Middle frontal gyrus (tissue), 1 donor: Measurements from ENCODE around the gene OGFOD1.
"Not testable (repeated sequence)": the region's sequence is repeated elsewhere in the genome, so short reads cannot be mapped to it uniquely, and the experiment has no call there.

Experiments used
- DNase-seq: peaks from one replicate; pipeline ENCODE4 v3.0.0-alpha.2; 2015; ENCODE audit warnings: low spot score; ENCODE audit errors: extremely low spot score

Gene OGFOD1

DNA sequence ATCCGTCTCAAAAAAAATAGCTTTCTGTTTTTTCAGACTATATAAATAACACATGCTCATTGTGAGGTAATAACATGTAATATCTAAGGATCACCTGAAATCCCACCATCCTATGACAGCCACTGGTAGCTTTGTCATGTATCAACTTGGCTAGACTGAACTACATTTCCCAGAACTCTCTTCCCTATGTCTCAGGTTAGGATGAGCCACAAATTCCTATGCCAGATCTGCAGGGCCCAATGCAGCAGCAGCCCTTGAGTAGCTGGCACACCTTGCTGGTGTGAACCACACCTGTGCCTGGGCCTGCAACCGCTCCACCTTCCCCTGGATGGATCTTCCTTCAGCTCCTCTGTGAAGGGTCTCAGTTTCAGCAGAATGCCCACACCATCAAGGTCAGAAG is 28.1 kb downstream of the OGFOD1 start:
- no peak for DNase-seq

DNA sequence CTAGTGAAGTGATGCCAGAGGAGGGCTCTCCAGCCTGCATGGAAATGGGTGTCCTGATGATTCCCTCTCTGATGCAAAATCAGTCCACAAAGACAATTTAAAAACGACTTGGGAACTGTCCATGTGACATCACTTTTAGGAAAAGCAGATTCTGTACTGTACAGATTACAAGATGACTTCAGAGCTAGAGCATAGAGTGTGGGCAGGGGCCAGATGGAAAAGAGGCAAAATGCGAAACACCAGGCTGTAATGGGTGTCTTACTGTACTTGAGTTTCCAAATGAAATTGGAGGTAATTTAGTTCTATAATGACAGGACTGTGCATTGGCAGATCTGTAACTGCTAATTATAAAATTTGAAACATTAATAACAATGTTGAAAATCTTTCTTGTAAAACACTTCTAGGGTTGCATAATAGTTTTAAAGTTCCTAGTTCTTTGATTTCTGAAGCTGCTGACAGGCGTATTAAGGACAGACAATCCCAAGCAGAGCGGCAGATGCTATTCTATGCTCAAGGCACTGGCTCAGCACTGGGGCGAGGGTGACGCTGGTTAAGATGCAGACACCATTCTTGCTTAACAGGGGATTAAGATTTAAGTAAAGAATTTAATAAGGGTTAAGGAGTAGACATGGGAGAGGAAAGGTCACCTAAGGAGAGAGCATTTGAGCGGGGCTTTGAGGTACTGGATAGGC is 29.6 kb downstream of the OGFOD1 start:
- DNase-seq = peak; percentile 19

DNA sequence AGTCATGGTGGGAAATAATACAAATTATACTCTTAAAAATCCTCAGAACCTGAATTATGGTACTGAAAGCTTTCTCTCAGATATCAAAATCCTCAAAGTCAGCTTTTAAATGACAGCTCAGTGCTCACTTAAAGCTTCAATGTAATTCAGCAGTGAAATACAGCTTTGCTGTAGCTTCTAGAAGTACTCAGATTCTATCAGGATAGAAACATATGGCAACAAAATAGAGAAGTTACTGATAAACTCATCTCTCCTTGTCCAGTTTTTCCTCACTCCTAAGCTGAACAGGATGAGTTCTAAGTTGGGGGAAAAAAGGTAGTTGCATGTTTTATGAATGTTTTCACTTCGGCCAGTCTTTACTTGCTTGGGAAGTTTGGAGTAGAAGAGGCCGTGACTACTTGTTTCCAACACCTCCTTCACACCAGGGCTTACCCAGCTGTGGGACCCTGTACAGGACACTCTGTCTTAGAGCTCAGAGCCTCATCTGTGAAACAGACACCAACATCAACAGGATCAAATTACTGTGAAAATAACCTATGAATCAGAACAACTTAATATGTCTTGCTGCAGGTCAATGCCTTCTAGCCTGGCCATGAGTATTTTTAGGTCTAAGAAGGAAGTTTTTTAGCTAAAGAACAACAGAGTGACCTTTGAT is 30.2 kb downstream of the OGFOD1 start:
- DNase-seq = no peak

DNA sequence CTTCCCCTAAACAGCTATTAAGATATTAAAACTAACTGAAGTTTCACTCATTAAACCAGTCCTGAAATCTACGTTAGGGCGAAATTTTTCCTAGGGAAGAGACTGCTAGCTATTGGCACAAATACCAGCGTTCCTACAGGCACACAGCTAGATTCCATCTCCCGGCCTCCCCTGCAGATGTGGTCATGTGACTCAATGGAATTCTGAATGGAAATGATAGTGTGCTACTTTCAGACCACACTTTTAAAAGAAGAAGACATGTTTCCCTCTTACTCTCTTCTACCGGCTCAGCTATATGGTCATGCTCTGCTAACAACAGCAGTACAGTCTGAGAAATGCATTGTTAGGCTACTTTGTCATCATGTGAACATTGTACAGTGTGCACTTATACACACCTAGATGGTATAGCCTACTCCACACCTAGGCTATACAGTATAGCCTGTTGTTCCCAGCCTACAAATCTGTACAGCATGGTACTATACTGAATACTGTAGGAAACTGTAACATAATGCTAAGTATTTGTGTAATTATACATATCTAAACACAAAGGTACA is 31.4 kb downstream of the OGFOD1 start:
- DNase-seq = no peak

DNA sequence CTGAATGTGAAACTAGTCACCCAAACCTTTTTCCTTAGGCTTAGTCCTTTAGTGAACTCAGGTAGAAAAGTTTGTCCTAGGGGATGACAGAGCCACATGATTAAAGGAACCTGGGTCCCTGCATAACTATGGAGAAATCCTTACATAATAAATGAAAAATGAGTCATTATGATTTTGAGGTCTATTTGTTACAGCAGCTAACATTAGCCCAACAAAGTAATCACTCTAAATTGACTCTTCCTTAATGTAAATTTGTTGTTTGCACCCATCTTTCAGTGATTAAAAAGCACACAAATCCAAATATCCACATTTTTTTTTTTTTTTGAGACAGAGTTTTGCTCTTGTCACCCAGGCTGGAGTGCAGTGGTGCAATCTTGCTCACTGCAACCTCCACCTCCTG is 32.0 kb downstream of the OGFOD1 start:
- DNase-seq = no peak

DNA sequence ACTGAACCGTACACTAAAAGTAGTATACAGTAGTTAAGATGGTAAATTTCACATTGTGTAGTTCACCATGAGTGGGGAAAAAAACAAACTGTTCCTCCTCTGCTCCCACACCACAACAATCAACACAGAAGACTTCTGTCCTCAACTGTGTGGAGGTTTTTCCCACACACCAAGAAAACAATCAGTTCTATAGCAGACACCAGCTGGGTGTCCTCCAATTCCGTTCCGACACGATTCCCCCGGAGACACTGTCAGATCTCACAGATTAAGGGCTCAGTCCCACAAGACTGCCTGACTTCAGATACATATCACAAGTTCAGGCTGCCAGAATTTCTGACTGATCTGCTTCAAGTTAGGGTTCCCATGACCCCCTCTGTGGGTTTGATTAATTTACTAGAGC is 36.7 kb downstream of the OGFOD1 start:
- DNase-seq = peak; percentile 24

DNA sequence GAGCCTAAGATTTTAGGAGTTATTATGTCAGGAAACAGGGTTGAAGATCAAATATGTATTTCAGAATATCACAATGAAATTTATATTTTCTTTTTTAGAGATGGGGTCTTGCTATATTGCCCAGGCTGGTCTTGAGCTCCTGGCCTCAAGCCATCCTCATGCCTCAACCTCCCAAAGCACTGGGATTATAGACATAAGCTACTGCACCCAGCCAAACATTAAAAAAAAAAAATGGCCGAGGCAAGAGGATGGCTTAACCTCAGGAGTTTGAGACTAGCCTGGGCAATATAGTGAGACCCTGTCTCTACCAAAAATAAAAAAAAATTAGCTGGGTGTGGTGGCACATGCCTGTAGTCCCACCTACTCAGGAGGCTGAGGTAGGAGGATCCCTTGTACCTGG is 37.5 kb downstream of the OGFOD1 start:
- DNase-seq = not testable (repeated sequence)

DNA sequence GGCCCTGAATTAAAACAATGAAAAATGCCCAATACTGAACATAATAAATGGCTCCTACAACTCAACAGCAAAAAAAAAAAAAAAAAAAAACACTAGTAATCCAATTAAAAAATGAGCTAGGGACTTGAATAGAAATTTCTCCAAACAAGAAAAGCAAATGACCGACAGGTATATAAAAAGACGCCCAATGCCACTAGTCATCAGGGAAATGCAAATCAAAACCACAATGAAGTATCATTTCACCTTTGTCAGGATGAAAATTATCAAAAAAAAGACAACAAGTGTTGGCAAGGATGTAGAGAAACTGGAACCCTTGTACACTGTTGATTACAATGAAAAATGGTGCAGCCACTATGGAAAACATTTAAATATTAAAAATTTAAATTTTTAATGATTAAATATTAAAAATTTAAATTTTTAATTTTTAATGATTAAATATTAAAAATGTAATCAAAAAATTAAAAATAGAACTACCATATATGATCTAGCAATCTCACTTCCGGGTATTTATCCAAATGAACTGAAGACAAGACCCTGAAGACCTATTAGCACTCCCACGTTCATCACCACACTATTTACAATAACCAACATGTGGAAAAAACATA is 40.4 kb downstream of the OGFOD1 start:
- DNase-seq = no peak

DNA sequence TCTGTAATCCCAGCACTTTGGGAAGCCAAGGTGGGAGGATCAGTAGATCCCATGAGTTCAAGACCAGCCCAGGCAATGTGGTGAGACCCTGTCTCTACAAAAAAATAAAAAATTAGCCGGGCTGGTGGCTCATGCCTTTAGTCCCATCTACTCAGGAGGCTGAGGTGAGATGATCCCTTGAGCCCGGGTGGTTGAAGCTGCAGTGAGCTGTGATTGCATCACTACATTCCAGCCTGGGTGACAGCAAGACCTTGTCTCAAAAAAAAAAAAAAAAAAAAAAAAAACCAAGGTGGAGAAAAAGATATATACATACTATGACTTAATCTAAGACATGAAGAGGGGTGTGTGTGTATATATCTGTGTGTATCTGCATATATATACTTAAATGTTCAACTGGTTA is 41.8 kb downstream of the OGFOD1 start:
- DNase-seq = no peak

DNA sequence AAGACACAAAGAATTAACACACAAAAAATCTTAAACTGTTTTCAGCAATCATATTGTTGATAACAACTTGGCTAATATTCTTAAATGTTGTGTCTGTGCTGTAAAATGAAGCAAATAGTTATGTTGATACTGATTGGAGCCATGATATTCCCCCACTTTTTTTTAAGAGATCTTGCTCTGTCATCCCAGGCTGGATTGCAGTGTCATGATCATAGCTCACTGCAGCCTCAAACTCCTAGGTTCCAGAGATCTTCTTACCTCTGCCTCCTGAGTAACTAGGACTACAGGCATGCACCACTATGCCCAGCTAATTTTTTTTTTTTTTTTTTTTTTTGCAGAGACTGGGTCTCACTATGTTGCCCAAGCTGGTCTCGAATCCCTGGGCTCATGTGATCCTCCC is 42.5 kb downstream of the OGFOD1 start:
- no peak for DNase-seq

DNA sequence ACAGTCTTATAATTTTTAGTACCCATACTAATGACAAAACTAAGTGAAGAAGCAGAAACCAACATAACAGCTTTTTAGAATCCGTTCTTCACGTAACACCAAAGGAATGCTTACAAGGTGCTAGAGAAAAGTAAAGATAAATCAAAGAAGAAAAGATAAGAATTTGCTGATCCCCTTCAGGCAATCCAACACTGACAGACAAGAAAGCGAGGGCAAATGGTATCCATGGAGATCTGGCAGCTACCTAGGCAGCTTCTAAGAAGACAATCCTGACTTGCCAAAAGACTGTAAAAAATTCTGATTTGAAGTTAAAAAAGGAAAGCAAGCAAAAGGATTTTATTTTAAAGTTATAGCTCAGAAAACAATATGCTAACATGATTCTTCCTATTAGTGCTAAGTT is 53.8 kb downstream of the OGFOD1 start:
- no peak for DNase-seq

DNA sequence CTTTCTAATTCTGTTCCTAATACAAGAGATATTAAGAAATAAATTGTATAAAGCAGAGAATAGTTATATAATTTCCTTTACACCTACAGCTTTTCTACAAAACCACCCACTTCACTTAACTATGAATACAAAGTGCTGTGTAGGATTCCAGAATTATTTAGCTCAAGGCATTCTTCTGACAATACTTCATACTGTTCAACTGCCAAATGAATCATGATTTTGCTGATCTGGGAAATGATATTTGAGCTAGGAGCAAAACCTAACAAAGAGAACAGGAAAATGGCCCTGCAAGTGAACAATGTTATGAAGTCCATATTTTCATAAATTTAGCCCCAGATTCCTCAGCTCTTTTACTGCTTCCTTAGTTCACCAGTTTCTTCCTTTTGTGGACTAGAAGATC is 55.6 kb downstream of the OGFOD1 start:
- DNase-seq = no peak

DNA sequence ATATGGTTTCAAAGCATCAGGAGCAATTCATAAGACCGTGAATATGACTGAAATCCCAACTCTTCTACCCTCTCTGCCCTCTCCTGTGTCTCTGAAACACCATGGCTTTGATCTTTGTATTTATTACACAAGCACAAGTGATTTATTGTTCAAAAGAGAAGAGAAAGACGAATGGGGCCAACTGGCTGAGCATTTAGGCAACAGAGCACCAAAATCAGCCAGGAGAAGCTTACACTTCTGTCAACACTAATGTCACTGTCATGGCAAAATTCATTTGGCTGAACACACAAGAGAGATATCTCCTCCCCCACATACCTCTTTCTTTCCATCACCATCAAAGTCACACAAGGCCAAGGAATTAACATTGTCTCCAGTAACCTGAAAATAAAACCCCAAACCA is 59.2 kb downstream of the OGFOD1 start:
- no peak for DNase-seq

DNA sequence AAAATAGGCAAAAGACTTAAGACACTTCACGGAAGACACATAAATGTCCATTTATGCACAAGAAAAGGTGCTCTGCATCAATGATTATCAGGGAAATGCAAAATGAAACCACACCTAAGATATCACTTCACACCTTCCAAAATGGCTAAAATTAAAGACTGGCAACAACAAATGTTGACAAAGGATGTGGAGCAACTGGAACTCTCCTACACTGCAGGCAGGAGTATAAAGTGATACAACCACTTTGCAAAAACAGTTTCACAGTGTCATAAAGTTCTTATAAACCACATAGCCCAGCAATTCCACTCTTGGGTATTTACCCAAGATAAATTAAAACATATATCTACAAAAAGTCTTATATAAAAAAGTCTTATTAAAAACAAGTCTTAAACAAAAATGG is 60.7 kb downstream of the OGFOD1 start:
- DNase-seq = no peak

DNA sequence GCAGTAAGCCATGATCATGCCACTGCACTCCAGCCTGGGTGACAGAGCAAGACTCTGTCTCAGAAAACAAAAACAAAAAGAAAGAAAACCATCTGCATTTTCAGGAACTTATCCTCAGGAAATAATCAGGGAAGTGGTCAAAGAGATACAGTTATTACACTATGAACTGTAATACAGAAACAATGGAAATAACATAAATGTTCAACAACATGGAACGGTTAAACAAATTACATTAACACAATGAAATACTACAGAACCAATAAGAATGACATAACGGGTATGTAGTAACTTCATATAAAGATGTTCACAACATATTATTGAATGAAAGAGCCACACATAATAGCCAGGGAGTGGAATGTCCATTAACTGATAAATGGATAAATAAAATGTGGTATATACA is 61.7 kb downstream of the OGFOD1 start:
- DNase-seq = no peak

DNA sequence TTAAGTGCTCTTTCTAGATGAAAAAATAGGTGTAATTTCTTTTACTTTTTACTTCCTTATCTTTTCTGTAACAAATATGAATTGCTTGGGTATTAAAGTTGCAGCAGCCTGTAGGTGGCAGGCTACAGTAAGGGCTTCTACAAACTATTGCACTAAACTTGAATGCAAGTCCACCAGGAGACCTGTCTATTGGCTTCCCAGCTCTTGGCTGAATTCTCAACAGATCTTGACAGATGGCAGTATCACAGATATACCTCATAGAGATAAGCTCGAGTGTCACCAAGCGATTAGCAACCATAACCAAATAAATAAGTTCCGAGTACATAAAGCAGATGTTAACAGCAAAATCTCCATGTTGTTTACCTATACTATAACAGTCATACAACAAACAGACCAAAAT is 62.6 kb downstream of the OGFOD1 start:
- no peak for DNase-seq

DNA sequence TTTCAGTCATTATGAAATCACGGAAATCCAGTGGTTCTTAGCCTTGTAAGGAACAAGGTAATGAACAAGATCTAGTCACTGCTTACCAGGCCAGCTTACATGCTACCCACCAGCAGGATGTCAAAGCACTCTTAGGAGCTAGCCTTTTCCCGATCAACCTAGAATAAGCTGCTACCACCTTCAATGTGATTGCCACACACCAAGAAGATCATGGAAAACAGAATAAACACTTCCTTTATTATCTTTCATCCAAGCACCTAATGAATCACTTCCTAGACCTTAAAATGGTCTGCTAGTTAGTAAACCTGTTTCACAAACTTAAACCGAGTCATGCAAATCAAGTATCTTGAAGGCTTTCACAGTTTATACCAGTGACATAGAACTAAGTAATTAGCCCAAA is 63.5 kb downstream of the OGFOD1 start:
- DNase-seq = no peak

DNA sequence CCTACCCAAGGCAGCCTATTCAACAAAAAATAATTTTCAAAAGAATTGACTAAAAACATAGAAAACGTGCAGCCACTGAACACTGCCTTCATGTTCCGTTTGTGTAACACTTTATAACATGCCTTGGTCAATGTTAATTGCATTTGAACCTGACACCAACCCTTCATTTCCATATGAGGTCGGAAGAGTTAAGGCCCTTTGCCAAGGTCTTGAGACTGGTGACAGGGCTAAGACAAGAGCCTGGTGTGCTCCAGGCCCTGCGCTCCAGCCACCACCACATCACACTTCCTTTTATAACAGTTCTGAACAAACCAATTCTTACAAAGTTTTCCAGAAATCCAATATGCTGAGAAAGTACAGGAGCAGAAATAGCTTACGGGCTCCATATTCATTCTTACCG is 64.3 kb downstream of the OGFOD1 start:
- no peak for DNase-seq

DNA sequence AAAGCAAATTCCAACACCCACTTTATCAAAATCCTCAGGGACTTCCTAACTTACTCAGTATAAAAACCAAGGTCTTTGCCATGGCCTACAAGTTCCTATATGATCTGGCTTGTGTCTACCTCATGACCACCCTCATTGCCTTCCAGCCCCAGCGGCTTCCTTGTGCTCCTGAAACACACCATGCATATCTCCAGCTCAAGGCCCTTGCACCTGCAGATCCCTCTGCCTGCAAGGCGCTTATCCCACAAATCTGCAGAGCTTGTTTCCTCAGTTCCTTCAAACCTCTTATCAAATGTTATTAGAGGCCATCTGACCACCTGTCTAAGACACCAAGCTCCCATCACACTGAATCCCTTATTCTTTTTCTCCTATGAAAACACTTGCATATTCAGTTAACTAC is 65.9 kb downstream of the OGFOD1 start:
- DNase-seq = no peak

DNA sequence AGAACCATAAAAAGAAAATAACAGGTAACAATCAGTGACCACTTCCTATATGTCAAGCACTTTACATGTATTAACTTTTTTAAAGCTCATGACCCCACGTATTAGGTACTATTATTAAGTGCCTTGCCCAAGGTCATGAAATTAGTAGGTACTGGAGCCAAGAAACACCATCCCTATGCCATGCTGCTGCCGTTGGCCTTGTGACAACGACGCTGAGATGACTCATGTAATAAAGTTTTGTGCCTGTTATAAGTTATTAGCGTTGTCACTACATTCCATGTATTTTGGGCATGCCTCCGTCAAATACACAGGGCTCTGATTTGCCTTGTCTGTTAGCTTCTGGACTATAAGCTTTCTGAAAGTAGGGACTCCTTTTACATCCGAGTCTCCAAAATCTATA is 67.1 kb downstream of the OGFOD1 start:
- DNase-seq = no peak

DNA sequence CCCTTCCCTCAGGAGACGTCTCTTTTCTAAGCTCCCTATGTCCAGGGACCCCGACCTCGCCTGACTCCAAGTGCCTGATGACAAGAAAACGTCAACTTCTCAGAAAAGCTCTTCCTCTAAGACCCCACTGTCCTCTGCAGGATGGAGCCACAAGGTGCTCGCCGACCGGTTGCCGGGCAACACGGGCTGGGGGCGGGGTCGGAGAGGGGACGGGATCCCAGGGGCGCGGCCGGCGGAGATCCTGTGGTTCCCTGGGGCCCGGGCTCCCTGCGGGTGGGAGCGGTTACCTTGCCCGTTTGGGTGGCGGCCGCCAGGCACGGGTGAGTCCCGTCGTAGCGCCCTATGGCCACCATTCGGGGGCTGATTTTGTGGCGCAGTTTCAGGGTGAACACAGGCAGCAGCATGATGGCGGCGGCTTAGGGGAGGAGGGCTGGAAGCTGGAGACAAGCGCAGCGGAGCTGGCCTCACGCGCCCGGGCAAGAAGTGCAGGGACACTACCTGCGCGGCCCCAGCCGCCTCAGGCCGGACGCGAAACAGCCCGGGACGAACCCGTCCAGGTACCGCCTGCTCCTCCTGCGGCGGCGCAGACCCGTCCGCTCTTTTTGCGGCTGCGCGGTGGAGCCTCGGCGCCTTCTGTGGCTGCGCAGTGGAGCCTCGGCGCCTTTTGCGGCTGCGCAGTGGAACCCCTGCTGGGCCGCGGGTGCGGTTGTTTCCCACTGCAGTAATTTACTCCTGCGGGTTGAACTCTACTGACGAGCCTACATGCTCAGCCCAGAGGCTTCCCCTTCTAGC is 68.3 kb downstream of the OGFOD1 start, which contains the start of gene BBS2:
TSS of gene BBS2 (minus strand) at position 566 of the 792 bp plus-strand sequence. CDS start at position 404, 162 bp downstream.
- peak; percentile 92 for DNase-seq

DNA sequence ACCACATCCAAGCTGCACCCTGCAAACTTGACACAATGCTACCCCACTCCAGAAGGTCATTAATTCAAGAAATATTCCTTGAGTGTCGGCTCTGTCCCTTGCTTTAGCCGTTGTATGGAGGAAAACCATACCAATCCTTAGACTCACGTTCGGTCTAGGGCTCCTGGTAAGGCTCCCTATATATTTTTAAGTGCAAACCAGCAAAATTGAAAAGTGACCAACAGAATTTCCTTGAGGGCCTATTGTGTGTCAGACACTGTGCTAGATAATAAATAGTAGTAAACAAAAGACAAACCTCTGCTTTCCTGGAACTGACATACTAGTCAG is 68.9 kb downstream of the OGFOD1 start:
- no peak for DNase-seq
